ENCODE data around the gene MAEA.

DNA sequence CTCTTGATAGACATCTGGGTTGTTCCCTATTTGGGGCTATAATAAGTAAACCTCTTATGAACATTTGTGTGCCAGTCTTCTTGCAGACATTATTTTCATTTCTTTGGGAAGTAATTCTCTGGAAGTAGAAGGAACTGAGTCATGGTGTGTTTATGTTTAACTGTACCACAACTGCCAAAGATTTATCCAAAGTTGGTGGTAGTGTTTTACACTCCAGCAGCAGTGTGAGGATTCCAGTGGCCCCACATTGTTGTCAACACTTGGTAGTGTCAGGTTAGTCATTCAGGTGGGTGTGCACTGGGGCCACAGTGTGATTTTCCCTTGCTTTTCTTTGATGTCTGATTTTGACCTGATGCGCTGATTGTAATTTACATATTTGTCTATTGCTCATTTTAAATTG is 52.3 kb downstream of the MAEA start:
- TF ChIP-seq, protein P1, sequence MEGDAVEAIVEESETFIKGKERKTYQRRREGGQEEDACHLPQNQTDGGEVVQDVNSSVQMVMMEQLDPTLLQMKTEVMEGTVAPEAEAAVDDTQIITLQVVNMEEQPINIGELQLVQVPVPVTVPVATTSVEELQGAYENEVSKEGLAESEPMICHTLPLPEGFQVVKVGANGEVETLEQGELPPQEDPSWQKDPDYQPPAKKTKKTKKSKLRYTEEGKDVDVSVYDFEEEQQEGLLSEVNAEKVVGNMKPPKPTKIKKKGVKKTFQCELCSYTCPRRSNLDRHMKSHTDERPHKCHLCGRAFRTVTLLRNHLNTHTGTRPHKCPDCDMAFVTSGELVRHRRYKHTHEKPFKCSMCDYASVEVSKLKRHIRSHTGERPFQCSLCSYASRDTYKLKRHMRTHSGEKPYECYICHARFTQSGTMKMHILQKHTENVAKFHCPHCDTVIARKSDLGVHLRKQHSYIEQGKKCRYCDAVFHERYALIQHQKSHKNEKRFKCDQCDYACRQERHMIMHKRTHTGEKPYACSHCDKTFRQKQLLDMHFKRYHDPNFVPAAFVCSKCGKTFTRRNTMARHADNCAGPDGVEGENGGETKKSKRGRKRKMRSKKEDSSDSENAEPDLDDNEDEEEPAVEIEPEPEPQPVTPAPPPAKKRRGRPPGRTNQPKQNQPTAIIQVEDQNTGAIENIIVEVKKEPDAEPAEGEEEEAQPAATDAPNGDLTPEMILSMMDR (IDR thresholded peaks at IDR 0.05; ENCODE audit: low read length): no peak
- TF ChIP-seq EZH2 (IDR thresholded peaks at IDR 0.05; ENCODE audit: borderline replicate concordance, low read length): no peak

Measured in OCI-LY1 (cell line).